Tibial artery (tissue), 4 donors: Measurements from ENCODE around the gene FH.

Experiments
- DNase-seq, 2 donors: peaks; one replicate each; pipeline ENCODE4 v3.0.0-alpha.2; 2019
- H3K27ac ChIP-seq, 2 donors: fragments of 200-600 bp; sonication (generic) in 1 of 2; 1 replicate in 1 of 2; 2 replicates in 1 of 2; pipeline ENCODE4 v1.5.1; 2018 to 2019; ENCODE audit warnings: mild to moderate bottlenecking in 1 of 2
- H3K27me3 ChIP-seq, 2 donors: fragments of 200-600 bp; sonication (generic) in 1 of 2; one replicate each; pipeline versions ENCODE4 v1.5.1 to v1.6.0; 2016 to 2019
- H3K36me3 ChIP-seq, 3 donors: fragments of 200-600 bp; sonication (generic) in 2 of 3; one replicate each; pipeline ENCODE4 v1.5.1; 2016 to 2019; ENCODE audit warnings: mild to moderate bottlenecking in 2 of 3
- H3K4me1 ChIP-seq, 4 donors: fragments of 200-600 bp; sonication (generic) in 2 of 4; 1 replicate in 3 of 4; 2 replicates in 1 of 4; pipeline ENCODE4 v1.5.1; 2016 to 2019
- H3K4me3 ChIP-seq, 2 donors: fragments of 200-600 bp; sonication (generic) in 1 of 2; 1 replicate in 1 of 2; 2 replicates in 1 of 2; pipeline ENCODE4 v1.5.1; 2018 to 2019; ENCODE audit warnings: mild to moderate bottlenecking in 2 of 2
- H3K9me3 ChIP-seq, 3 donors: fragments of 200-600 bp; sonication (generic) in 1 of 3; one replicate each; pipeline ENCODE4 v1.5.1; 2016 to 2019
- CTCF ChIP-seq, 2 experiments: fragments of 200-600 bp in 1 of 2; fragments of 450-650 bp in 1 of 2; IDR thresholded peaks; one replicate each; pipeline ENCODE4 v1.5.1; 2017 to 2019; ENCODE audit warnings: antibody characterized with exemption in 2 of 2, mild to moderate bottlenecking in 1 of 2, moderate library complexity in 1 of 2
- intact Hi-C: fragments of 100-400 bp; cut with DNase I; formaldehyde crosslinking; loops from one replicate; pipeline ENCODE4 v1.15.0; 2023; ENCODE audit warnings: low total_unique reads

The FH gene

DNA sequence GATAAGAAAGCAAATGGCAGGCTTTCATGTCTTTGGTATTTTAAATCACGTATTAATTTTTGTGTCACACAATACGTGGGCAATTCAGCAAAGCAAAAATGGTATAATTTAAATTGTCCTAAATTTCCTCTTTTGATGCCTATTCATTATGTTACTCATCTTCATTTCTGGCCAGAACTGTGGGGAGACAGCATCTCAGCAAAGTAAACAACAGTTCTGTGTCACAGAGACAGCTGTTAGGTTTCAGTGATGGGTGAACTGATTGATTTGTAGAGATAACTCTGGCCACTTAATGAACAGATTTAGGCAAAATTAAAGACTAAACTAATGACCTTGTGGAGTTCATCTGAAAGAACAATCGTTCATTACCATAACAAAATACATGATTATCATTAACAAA lies 49.2 kb downstream of the FH start:
- Histone ChIP-seq H3K27ac (no peak overlapping the region), H3K36me3 (no peaks in the 10 kb centered on the region), H3K4me1 (no peaks in the 10 kb centered on the region), H3K9me3 (no peaks in the 10 kb centered on the region), H3K4me3 (no peak overlapping the region), H3K27me3 (peaks cover 0 to 4% of the 10 kb centered on the region in 2 donors)
- intact Hi-C loops, result no loop called here
- no peak for TF ChIP-seq CTCF (IDR thresholded peaks at IDR 0.05)
- no peak for DNase-seq

DNA sequence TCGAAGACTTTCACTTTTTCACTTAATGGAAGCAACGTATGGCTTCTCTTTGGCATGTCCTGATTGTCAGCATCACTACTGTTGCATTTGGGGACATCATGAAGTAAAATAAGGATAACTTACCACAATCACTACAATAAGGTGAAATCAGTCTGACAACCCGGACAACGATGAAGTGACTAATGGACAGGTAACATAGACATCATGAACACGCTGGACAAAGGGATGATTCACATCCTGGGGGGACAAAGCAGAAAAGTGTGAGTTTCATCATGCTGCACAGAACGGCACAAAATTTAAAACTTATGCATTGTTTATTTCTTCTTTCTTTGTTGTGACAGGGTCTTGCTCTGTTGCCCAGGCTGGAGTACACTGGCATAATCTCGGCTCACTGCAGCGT lies 53.9 kb downstream of the FH start:
- Histone ChIP-seq H3K4me1 (no peaks in the 10 kb centered on the region), H3K4me3 (no peak overlapping the region), H3K27ac (no peak overlapping the region), H3K36me3 (no peaks in the 10 kb centered on the region), H3K9me3 (no peaks in the 10 kb centered on the region), H3K27me3 (no peaks in the 10 kb centered on the region)
- no peak for TF ChIP-seq CTCF (IDR thresholded peaks at IDR 0.05)
- no peak for DNase-seq
- intact Hi-C loops, result no loop called here

DNA sequence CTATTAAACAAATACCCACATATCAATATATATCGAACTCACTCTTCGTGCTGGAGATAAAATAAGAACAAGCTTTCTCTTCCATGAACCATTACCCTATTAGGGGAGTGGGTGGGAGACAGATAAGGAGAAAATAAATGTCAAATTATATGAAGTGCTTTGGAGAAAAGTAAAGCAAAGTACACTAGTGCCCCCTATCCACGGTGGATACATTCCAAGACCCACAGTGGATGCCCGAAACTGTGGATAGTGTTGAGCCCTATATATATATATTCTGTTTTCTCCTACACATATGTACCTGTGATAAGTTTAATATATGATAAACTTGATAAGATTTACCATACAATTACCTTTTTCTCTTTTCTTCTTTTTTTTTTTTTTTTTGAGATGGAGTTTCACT lies 54.6 kb downstream of the FH start:
- no peak overlapping the region for H3K4me3 ChIP-seq
- TF ChIP-seq CTCF (IDR thresholded peaks at IDR 0.05), result no peak
- no peak overlapping the region for H3K27ac ChIP-seq
- intact Hi-C loops, result no loop called here
- H3K36me3 ChIP-seq, result no peaks in the 10 kb centered on the region
- H3K9me3 ChIP-seq, result no peaks in the 10 kb centered on the region
- no peaks in the 10 kb centered on the region for H3K27me3 ChIP-seq
- DNase-seq, result no peak
- no peaks in the 10 kb centered on the region for H3K4me1 ChIP-seq

GRCh38 chr1:241462391-241462790 lies 57.2 kb downstream of the FH start:
- intact Hi-C loops, result no loop called here

GRCh38 chr1:241460098-241460873 lies 59.3 kb downstream of the FH start:
- TF ChIP-seq CTCF (IDR thresholded peaks at IDR 0.05), result no peak
- no peak overlapping the region for H3K27ac ChIP-seq

More at GRCh38 chr1:241462391-241462790, 57.2 kb downstream of the FH start:
- H3K27me3 ChIP-seq, result no peaks in the 10 kb centered on the region
- H3K9me3 ChIP-seq, result no peaks in the 10 kb centered on the region
- H3K4me1 ChIP-seq, result no peaks in the 10 kb centered on the region
- no peak for TF ChIP-seq CTCF (IDR thresholded peaks at IDR 0.05)
- no peak overlapping the region for H3K27ac ChIP-seq
- DNase-seq, result no peak
- no peak overlapping the region for H3K4me3 ChIP-seq
- no peaks in the 10 kb centered on the region for H3K36me3 ChIP-seq

More at GRCh38 chr1:241460098-241460873, 59.3 kb downstream of the FH start:
- no peaks in the 10 kb centered on the region for H3K9me3 ChIP-seq
- H3K36me3 ChIP-seq, result no peaks in the 10 kb centered on the region
- DNase-seq, result no peak
- intact Hi-C loops, result no loop called here
- no peaks in the 10 kb centered on the region for H3K27me3 ChIP-seq
- no peak overlapping the region for H3K4me3 ChIP-seq
- H3K4me1 ChIP-seq, result no peaks in the 10 kb centered on the region
